ENCODE data around the gene IGFBP7. TPM values are rescaled to one million over a fixed set of nuclear protein-coding genes. Genes with fewer than 3 reads are reported as not detected.

IGFBP7 gene
- total RNA-seq, 1 experiment from 2014 or later: not detected

- CTCF ChIA-PET: no interaction called here
- H3K9me3 ChIP-seq (ENCODE audit: low read depth, low read length, poor library complexity, severe bottlenecking): no peaks in the 10 kb centered on the region
- H3K4me1 ChIP-seq (ENCODE audit: insufficient read depth, low read length, poor library complexity, severe bottlenecking): no peaks in the 10 kb centered on the region
- POLR2A ChIA-PET (ENCODE audit: low non-redundant PET): no interaction called here
- H3K27ac ChIP-seq (ENCODE audit: low read depth, low read length, poor library complexity, severe bottlenecking): no peak overlapping the region
- BruUV-seq (replicated peaks): no TSS peak
- intact Hi-C loops (cut with micrococcal nuclease; ENCODE audit: unreplicated experiment): no loop called here
- DNase-seq (ENCODE audit: low spot score): no peak
- no peaks in the 10 kb centered on the region for H3K36me3 ChIP-seq (ENCODE audit: insufficient read depth, low read length, poor library complexity, severe bottlenecking)
- no peak overlapping the region for H3K4me3 ChIP-seq (ENCODE audit: low read depth, low read length, poor library complexity, severe bottlenecking)
- no peaks in the 10 kb centered on the region for H3K27me3 ChIP-seq (replicated peaks; ENCODE audit: insufficient read depth, low read depth, low read length, poor library complexity)
- TF ChIP-seq EZH2 (IDR thresholded peaks at IDR 0.05; ENCODE audit: borderline replicate concordance, low read depth, low read length, poor library complexity, severe bottlenecking): no peak
- no peak for TF ChIP-seq CTCF (conservative IDR thresholded peaks at IDR 0.05; ENCODE audit: low read depth, low read length)
These were observed 19.3 kb upstream of the IGFBP7 start for GRCh38 chr4:57129477-57129876.

DNA sequence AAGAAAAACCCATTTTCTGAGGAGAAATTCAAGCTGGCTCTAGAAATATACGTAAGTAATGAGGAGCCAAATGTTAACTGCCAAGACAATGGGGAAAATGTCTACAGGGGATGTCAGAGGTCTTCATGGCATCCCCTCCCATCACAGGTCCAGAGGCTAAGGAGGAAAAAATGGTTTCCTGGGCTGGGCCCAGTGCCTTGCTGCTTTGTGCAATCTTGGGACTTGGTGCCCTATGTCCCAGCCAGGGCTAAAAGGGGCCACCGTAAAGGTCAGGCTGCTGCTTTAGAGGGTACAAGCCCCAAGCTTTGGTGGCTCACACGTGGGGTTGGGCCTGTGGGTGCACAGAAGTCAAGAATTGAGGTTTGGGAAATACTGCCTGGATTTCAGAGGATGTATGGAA is 17.2 kb upstream of the IGFBP7 start:
- BruUV-seq (replicated peaks): no TSS peak
- POLR2A ChIA-PET (ENCODE audit: low non-redundant PET): no interaction called here
- no peaks in the 10 kb centered on the region for H3K9me3 ChIP-seq (ENCODE audit: low read depth, low read length, poor library complexity, severe bottlenecking)
- DNase-seq (ENCODE audit: low spot score): no peak
- no peak overlapping the region for H3K27ac ChIP-seq (ENCODE audit: low read depth, low read length, poor library complexity, severe bottlenecking)
- intact Hi-C loops (cut with micrococcal nuclease; ENCODE audit: unreplicated experiment): no loop called here
- H3K36me3 ChIP-seq (ENCODE audit: insufficient read depth, low read length, poor library complexity, severe bottlenecking): no peaks in the 10 kb centered on the region
- TF ChIP-seq CTCF (conservative IDR thresholded peaks at IDR 0.05; ENCODE audit: low read depth, low read length) (no peak), EZH2 (IDR thresholded peaks at IDR 0.05; ENCODE audit: borderline replicate concordance, low read depth, low read length, poor library complexity, severe bottlenecking) (no peak)
- no peak overlapping the region for H3K4me3 ChIP-seq (ENCODE audit: low read depth, low read length, poor library complexity, severe bottlenecking)
- no peaks in the 10 kb centered on the region for H3K4me1 ChIP-seq (ENCODE audit: insufficient read depth, low read length, poor library complexity, severe bottlenecking)
- CTCF ChIA-PET: no interaction called here
- no peaks in the 10 kb centered on the region for H3K27me3 ChIP-seq (replicated peaks; ENCODE audit: insufficient read depth, low read depth, low read length, poor library complexity)

DNA sequence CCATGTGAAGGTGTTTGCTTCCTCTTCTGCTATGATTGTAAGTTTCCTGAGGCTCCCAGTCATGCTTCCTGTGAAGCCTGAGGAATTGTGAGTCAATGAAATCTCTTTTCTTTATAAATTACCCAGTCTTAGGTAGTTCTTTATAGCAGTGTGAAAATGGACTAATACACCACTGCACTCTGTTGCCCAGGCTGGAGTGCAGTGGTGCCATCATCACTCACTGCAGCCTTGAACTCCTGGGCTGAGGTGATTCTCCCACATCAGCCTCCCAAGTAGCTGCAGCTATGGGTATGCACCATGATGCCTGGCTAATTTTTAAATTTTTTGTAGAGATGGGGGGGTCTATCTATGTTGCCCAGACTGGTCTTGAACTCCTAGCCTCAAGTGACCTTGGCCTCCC is 15.8 kb upstream of the IGFBP7 start:
- no peak overlapping the region for H3K27ac ChIP-seq (ENCODE audit: low read depth, low read length, poor library complexity, severe bottlenecking)
- H3K9me3 ChIP-seq (ENCODE audit: low read depth, low read length, poor library complexity, severe bottlenecking): no peaks in the 10 kb centered on the region
- ChIA-PET POLR2A (ENCODE audit: low non-redundant PET) (no interaction called here), CTCF (no interaction called here)
- H3K27me3 ChIP-seq (replicated peaks; ENCODE audit: insufficient read depth, low read depth, low read length, poor library complexity): no peaks in the 10 kb centered on the region
- no TSS peak for BruUV-seq (replicated peaks)
- intact Hi-C loops (cut with micrococcal nuclease; ENCODE audit: unreplicated experiment): no loop called here
- H3K4me1 ChIP-seq (ENCODE audit: insufficient read depth, low read length, poor library complexity, severe bottlenecking): no peaks in the 10 kb centered on the region
- TF ChIP-seq CTCF (conservative IDR thresholded peaks at IDR 0.05; ENCODE audit: low read depth, low read length): no peak
- TF ChIP-seq EZH2 (IDR thresholded peaks at IDR 0.05; ENCODE audit: borderline replicate concordance, low read depth, low read length, poor library complexity, severe bottlenecking): no peak
- peak; percentile 48 for DNase-seq (ENCODE audit: low spot score)
- H3K4me3 ChIP-seq (ENCODE audit: low read depth, low read length, poor library complexity, severe bottlenecking): no peak overlapping the region
- no peaks in the 10 kb centered on the region for H3K36me3 ChIP-seq (ENCODE audit: insufficient read depth, low read length, poor library complexity, severe bottlenecking)

Measured in A673 (cell line).